Measurements from ENCODE around the gene DNLZ. TPM values are rescaled to one million over a fixed set of nuclear protein-coding genes. Genes with fewer than 3 reads are reported as not detected.
"Not testable (repeated sequence)": the region's sequence is repeated elsewhere in the genome, so short reads cannot be mapped to it uniquely, and the experiment has no call there.

DNLZ gene
- total and polyA plus RNA-seq, 7 donors, result 8.2 to 40.7 (median 18.7) TPM

DNA sequence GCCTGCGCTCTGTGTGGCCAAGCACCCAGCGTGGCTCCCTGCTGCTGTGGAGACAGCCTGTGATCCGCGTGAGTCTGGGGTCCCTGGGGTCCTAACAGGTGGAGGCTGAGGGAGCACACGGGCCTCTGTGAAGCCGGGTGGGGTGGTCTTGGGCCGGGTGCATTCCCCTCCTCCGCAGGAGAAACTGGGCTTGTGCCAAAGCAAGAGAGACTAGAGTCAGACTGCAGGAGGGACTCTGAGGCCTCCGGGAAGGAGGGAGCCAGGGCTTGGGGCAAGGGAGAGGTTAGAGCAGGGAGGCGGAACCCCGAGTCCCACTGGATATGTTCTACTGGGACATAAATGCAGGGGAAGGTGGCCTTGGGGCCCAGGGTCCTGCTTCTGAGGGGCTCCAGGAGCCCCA lies 10.5 kb downstream of the DNLZ start:
- intact Hi-C loops (cut with DNase I), result no loop called here
- H3K4me1 ChIP-seq, result no peaks in the 10 kb centered on the region
- no peaks in the 10 kb centered on the region for H3K9me3 ChIP-seq
- H3K27ac ChIP-seq, result no peak overlapping the region
- H3K4me3 ChIP-seq, result no peak overlapping the region
- ATAC-seq, result no peak
- WGBS, 3 donors, result 79 to 80% (median 80%) methylated on average over 11 of the region's 11 CpGs
- H3K27me3 ChIP-seq (ENCODE audit: insufficient read depth in 3 of 3, low read length in 2 of 3), result peaks cover 0 to 18% (median 2%) of the 10 kb centered on the region in 3 donors
- no peaks in the 10 kb centered on the region for H3K36me3 ChIP-seq (ENCODE audit: insufficient read depth in 1 of 2, low read depth in 1 of 2)
- TF ChIP-seq, protein P1, sequence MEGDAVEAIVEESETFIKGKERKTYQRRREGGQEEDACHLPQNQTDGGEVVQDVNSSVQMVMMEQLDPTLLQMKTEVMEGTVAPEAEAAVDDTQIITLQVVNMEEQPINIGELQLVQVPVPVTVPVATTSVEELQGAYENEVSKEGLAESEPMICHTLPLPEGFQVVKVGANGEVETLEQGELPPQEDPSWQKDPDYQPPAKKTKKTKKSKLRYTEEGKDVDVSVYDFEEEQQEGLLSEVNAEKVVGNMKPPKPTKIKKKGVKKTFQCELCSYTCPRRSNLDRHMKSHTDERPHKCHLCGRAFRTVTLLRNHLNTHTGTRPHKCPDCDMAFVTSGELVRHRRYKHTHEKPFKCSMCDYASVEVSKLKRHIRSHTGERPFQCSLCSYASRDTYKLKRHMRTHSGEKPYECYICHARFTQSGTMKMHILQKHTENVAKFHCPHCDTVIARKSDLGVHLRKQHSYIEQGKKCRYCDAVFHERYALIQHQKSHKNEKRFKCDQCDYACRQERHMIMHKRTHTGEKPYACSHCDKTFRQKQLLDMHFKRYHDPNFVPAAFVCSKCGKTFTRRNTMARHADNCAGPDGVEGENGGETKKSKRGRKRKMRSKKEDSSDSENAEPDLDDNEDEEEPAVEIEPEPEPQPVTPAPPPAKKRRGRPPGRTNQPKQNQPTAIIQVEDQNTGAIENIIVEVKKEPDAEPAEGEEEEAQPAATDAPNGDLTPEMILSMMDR (IDR thresholded peaks at IDR 0.05), result no peak
- DNase-seq, result no peak

DNA sequence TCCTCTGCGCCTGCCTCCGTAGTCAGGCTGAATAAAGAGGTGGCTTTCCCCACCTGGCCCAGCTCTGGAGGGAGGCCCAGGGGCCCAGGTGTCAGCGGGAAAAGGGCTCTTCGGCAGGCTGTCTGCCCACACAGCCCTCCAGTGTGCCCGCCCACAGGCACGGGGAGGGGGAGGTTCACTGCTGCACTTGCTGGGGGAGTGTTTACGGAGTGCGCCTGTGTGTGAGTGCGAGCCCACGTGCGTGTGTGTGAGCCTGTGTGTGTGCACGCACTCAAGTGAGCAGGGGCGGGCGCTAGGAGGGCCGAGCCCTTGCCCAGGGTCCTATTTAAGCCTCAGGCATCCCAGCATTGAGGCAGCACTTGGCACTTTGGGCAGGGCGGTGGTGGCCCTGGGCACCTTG lies 10.9 kb downstream of the DNLZ start:
- no peak for ATAC-seq
- TF ChIP-seq, protein P1 (IDR thresholded peaks at IDR 0.05), result no peak
- 82 to 85% (median 82%) methylated on average over 16 of the region's 16 CpGs for WGBS, 3 donors
- Histone ChIP-seq H3K27ac (no peak overlapping the region), H3K4me3 (no peak overlapping the region), H3K36me3 (ENCODE audit: insufficient read depth in 1 of 2, low read depth in 1 of 2) (no peaks in the 10 kb centered on the region), H3K27me3 (ENCODE audit: insufficient read depth in 3 of 3, low read length in 2 of 3) (peaks cover 0 to 22% (median 2%) of the 10 kb centered on the region in 3 donors), H3K4me1 (no peaks in the 10 kb centered on the region), H3K9me3 (no peaks in the 10 kb centered on the region)
- intact Hi-C loops (cut with DNase I), result no loop called here
- DNase-seq, result no peak

- H3K36me3 ChIP-seq (ENCODE audit: insufficient read depth in 1 of 2, low read depth in 1 of 2); H3K9me3 ChIP-seq; H3K27ac ChIP-seq; intact Hi-C loops (cut with DNase I); DNase-seq; H3K4me1 ChIP-seq; ATAC-seq; H3K4me3 ChIP-seq: not testable (repeated sequence)
- 78 to 85% (median 82%) methylated on average over 13 to 21 of the region's 24 CpGs for WGBS, 3 donors
- H3K27me3 ChIP-seq (ENCODE audit: insufficient read depth in 3 of 3, low read length in 2 of 3), result peaks cover 0 to 29% (median 2%) of the 10 kb centered on the region in 3 donors
These were observed 11.7 kb downstream of the DNLZ start for GRCh38 chr9:136351868-136352267.

- Histone ChIP-seq H3K27me3 (ENCODE audit: insufficient read depth in 3 of 3, low read length in 2 of 3) (peaks cover 0 to 33% (median 2%) of the 10 kb centered on the region in 3 donors), H3K4me3 (no peak overlapping the region), H3K4me1 (no peaks in the 10 kb centered on the region), H3K27ac (no peak overlapping the region), H3K9me3 (no peaks in the 10 kb centered on the region), H3K36me3 (ENCODE audit: insufficient read depth in 1 of 2, low read depth in 1 of 2) (no peaks in the 10 kb centered on the region)
- DNase-seq, result no peak
- intact Hi-C loops (cut with DNase I), result no loop called here
- TF ChIP-seq, protein P1 (IDR thresholded peaks at IDR 0.05), result no peak
- 36 to 58% (median 41%) methylated on average over 11 of the region's 11 CpGs for WGBS, 3 donors
- ATAC-seq, result no peak
These were observed 12.2 kb downstream of the DNLZ start for GRCh38 chr9:136351252-136351800.

- Histone ChIP-seq H3K27me3 (ENCODE audit: insufficient read depth in 3 of 3, low read length in 2 of 3) (peaks cover 0 to 51% (median 4%) of the 10 kb centered on the region in 3 donors), H3K4me1 (no peaks in the 10 kb centered on the region), H3K36me3 (ENCODE audit: insufficient read depth in 1 of 2, low read depth in 1 of 2) (no peaks in the 10 kb centered on the region), H3K4me3 (no peak overlapping the region), H3K27ac (no peak overlapping the region), H3K9me3 (no peaks in the 10 kb centered on the region)
- TF ChIP-seq, protein P1 (IDR thresholded peaks at IDR 0.05), result no peak
- WGBS, 3 donors, result 58 to 72% (median 60%) methylated on average over 19 to 24 of the region's 24 CpGs
- intact Hi-C loops (cut with DNase I), result no loop called here
- no peak for DNase-seq
- ATAC-seq, result no peak
These were observed 14.0 kb downstream of the DNLZ start for GRCh38 chr9:136349546-136349945.
